Loucy (cell line): ENCODE measurements around the gene DNM3.

ENCODE experiments used
- EZH2phosphoT487 ChIP-seq: fragments of 200-600 bp; IDR thresholded peaks from 2 replicates; pipeline ENCODE4 v1.6.1; 2018; ENCODE audit warnings: antibody characterized with exemption, mild to moderate bottlenecking, moderate library complexity, borderline replicate concordance
- TF ChIP-seq, protein P1 (sequence below): fragments of 200-600 bp; sonication (generic); conservative IDR thresholded peaks from 2 replicates; pipeline ENCODE4 v1.5.1; 2014; ENCODE audit warnings: mild to moderate bottlenecking, antibody characterized with exemption, low read length

DNA sequence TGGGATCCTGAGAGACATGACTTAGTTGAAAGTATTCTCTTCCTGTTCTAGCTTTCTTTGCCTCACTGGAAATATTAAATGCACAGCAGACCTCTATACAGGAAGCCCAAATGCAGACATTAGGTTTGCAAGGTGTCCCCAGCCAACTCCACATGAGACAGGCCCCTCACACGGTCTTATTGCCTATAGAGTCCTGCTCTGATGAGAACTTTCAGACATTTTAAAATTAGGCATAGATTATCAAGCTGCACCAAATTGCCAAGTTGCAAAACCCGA is 327.2 kb downstream of the DNM3 start:
- TF ChIP-seq, protein P1, sequence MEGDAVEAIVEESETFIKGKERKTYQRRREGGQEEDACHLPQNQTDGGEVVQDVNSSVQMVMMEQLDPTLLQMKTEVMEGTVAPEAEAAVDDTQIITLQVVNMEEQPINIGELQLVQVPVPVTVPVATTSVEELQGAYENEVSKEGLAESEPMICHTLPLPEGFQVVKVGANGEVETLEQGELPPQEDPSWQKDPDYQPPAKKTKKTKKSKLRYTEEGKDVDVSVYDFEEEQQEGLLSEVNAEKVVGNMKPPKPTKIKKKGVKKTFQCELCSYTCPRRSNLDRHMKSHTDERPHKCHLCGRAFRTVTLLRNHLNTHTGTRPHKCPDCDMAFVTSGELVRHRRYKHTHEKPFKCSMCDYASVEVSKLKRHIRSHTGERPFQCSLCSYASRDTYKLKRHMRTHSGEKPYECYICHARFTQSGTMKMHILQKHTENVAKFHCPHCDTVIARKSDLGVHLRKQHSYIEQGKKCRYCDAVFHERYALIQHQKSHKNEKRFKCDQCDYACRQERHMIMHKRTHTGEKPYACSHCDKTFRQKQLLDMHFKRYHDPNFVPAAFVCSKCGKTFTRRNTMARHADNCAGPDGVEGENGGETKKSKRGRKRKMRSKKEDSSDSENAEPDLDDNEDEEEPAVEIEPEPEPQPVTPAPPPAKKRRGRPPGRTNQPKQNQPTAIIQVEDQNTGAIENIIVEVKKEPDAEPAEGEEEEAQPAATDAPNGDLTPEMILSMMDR, result no peak
- TF ChIP-seq EZH2phosphoT487, result no peak
